ENCODE measurements around the gene SMC4.

DNA sequence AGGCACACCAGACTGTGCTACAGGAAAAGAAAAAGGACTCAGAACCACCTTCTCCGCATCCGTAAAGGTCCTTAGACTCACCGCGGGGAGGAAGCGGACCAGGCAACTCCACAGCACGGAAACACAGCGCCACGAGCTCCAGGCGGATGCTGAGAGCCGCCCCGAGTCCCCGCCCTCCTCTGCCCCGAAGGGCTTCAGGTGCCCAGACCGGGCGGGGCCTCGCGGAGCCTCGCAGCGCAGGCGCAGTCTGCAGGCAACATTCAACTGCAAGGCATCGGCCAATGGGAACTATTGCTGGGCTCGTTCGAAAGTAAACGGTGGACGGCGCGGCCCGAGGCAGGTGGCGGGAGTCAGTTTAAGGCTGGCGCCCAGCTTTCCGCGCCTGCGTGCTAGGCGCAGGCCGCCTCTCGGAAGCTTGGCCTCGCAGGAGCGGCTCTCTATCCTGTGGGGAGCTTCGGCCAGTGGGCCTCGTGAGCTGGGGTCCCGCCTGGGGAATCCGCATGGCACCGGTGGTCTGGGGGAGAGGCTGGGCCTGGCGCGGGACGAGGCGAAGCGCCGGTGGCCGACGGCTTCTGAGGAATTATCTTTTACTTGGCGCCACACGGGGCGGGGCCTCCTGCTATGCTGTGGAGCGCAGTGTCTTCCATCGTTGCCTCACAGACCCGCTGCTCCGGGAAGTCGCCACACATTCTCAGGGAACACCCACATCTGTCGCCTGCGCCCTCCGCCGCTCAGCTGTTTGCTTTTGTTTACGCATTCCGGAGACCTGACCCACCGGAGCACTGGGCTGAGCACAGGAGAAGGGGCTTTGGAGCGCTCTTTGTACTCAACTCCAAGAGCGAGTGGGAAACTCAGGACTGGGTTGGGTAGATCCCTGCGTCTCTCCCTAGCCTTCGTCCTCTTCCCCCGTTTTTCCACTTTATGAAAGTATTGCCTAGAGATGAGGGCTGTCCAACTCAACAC is 50.5 kb downstream of the SMC4 start, which contains the start of gene TRIM59:
- TF ChIP-seq CTCF (IDR thresholded peaks at IDR 0.05), result peak in 3 of 6 experiments; percentile 2 to 12 (median 2)
- peak in 1 of 2 donors; percentile 63 for TF ChIP-seq POLR2A (IDR thresholded peaks at IDR 0.05)

All from Peyer's patch (tissue), 4 donors.